GM19351 (cell line): ENCODE measurements around the gene KCP.

Experiments
- ATAC-seq: cut with Tn5 transposase; IDR thresholded peaks from one replicate; pipeline ENCODE4 v1.9.1; 2021; ENCODE audit warnings: mild to moderate bottlenecking, moderate library complexity; ENCODE audit not compliant: unreplicated experiment

KCP gene

GRCh38 chr7:128860158-128861073 lies 50.1 kb downstream of the KCP start:
- no peak for ATAC-seq

- no peak for ATAC-seq
Observed at GRCh38 chr7:128859232-128860157, 51.0 kb downstream of the KCP start.

DNA sequence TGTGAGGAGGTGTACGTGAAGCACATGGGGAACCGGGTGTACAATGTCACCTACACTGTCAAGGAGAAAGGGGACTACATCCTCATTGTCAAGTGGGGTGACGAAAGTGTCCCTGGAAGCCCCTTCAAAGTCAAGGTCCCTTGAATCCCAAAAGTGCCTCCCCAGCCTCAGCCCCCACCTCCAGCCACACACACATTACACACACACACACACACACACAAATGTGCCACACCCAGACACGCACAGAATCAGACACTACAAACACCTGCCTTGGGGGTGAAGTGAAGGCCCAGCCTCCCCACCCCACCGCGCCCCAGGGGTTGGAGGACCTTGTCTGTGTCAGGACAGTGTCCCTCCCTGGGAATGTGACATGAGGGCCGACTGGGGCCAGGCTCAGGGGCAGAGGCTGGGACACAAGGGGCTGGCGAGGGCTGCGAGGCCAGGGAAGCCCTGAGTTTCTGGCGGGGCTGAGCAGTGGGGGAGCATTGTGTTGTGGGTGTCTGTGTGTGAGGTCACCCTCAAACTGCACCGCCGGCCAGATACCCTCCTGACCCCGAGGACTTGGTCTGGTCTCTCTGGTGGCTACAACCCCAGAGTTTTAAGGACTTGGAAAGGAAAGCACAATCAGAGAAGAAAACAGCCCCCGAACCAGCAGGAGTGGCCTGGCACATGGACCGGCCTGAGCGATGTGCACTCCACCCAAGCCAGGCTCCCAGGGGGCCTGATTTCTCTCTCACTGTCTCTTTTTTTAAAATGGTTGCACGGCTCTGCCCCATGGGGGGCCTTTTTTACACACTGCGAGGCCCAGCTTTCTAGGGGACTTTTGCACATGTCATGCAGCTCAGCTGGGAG lies 51.9 kb downstream of the KCP start:
- ATAC-seq = no peak

GRCh38 chr7:128856001-128856718 lies 54.3 kb downstream of the KCP start:
- no peak for ATAC-seq

GRCh38 chr7:128855559-128855958 lies 55.0 kb downstream of the KCP start:
- ATAC-seq = no peak

- no peak for ATAC-seq
Observed at GRCh38 chr7:128854396-128854795, 56.1 kb downstream of the KCP start.

GRCh38 chr7:128853799-128854198 lies 56.7 kb downstream of the KCP start:
- ATAC-seq = no peak

- no peak for ATAC-seq
Observed at GRCh38 chr7:128852537-128853254, 57.8 kb downstream of the KCP start.

DNA sequence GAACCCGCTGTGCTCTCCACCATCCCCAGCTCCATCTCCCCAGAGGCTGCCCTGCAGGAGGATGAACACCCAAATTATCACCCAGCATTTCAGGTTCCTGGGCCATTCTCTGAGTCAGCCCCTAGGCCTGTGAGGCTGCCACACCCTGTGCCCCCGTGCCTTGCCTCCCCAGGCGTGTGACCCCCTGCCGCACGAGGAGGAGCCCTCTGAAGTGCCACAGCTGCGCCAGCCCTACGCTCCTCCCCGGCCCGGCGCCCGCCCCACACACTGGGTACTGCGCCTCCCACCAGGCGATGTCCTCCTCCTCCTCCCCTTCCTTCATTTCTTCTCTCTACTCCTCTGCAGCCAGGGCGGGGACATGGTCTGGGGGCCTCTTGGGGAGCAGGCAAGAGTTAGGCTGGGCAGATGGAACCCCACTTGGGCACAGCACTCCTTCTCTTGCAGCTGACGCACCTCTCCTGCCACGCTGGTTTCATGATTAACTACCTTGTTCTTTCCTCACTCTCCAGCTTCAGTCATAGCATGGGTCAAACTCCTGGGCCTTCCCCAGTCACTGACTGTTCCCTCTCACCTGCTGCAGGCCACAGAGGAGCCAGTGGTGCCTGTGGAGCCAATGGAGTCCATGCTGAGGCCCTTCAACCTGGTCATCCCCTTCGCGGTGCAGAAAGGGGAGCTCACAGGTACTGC lies 60.6 kb downstream of the KCP start:
- no peak for ATAC-seq

DNA sequence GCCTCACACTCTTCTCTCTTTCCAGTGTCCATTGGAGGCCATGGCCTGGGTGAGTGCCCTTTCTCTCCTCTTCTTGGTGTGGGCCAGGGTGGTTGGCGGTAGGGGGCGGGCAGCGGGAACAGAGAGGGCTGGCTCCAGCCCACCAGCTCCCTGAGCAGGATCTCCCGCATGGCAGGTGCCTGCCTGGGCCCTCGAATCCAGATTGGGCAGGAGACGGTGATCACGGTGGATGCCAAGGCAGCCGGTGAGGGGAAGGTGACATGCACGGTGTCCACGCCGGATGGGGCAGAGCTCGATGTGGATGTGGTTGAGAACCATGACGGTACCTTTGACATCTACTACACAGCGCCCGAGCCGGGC lies 61.4 kb downstream of the KCP start:
- ATAC-seq = no peak

DNA sequence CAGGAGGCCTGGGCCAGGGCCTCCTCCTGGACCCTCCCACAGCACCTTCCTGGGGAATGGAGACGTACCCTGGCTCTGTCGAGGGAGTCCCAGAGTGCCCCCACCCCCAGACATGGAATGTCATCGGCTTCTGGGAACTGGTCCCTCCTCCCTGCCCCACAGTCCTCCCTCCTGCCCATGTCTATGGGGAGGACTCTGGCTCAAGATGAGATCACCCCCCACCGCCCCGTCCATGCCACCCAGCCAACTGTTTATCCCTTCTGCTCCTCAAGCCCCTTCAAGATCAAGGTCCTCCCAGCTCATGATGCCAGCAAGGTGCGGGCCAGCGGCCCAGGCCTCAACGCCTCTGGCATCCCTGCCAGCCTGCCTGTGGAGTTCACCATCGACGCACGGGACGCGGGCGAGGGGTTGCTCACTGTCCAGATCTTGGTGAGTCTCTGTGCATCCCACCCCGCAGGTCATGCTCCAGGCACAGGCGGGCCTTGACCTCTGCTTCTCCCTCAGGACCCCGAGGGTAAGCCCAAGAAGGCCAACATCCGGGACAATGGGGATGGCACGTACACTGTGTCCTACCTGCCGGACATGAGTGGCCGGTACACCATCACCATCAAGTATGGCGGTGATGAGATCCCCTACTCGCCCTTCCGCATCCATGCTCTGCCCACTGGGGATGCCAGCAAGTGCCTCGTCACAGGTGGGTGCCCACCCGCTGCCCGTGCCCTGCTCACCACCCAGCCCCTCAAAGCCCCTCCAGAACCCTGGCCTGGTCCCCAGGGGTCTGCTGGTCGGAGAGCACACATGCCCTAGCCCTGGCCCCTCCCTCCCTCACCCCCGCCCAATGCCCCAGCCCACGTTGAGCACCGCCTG lies 62.0 kb downstream of the KCP start:
- no peak for ATAC-seq

GRCh38 chr7:128847721-128848211 lies 62.7 kb downstream of the KCP start:
- no peak for ATAC-seq

DNA sequence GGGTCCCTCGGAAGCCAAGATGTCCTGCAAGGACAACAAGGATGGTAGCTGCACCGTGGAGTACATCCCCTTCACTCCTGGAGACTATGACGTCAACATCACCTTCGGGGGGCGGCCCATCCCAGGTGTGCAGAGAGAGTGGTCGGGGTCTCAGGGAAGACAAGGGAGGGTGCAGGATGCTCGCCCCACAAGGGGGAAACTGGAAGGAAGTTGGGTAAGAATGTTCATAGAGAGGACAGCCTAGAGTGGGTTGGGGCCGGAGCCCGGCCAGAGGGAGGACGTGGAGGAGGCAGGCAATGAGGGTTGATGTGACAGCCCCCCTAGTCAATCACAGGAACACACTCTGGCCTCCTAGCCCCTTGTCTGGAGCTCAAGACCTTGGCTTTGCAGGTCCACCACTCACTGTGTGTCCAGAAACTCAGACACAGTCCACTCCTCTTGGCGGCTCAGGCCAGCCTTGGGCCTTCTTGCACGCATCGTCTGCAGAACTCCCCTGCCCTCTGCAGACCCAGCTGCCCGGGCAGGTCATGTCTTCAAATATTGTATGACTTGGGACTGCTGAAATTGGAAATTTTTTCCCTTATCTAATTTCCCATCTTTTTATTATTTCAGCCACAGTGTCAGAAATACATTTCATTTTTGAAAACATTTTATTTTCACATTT lies 63.6 kb downstream of the KCP start:
- no peak for ATAC-seq

DNA sequence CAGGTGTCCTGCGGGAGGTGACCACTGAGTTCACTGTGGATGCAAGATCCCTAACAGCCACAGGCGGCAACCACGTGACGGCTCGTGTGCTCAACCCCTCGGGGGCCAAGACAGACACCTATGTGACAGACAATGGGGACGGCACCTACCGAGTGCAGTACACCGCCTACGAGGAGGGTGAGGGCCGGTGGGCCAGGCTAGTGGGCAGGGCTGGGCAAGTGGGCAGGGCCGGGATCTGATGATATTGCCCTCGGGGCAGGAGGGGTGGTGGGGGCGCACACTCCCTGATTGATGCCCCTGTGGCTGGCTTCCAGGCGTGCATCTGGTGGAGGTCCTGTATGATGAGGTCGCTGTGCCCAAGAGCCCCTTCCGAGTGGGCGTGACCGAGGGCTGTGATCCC lies 64.5 kb downstream of the KCP start:
- no peak for ATAC-seq

GRCh38 chr7:128845475-128845874 lies 65.0 kb downstream of the KCP start:
- no peak for ATAC-seq

GRCh38 chr7:128844777-128845311 lies 65.7 kb downstream of the KCP start:
- no peak for ATAC-seq
